Measurements from ENCODE around the gene OSBPL7.

DNA sequence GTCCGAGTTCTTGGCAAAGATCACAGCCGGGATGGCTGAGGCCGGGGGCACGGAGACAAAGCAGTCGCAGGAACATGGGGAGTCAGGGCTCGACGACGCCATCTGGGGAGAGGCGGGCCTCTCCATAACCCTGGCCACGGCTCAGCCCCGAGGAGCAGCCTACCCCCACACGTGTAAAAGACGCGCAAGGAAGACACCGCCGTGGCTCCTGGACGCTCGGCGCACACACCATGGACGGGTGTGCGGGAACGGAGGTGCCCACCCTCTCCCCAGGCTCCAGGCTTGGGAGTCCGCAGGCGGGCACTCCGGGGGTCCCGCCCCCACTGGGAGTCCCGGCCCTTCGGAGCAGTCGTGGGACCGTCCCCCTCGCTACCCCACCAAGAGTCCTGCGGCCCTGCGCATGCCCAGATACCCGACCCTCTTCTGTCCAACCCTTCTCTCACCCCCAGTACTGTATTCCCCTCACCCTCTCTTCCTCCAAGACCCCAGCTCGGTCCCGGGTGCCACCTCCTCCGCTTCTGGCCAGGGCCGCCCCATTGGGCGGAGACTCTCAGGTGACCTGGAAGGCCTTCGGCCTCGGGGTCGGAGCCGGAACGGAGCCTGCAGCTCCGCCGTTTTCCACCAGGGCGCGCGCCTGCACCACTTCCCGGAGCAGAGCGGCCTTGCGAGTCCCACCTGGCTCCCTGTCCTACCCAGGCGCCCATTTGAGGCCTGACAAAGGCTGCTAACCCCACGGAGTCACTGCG is 19.3 kb upstream of the OSBPL7 start, which contains the start of gene SCRN2:
- TF ChIP-seq, protein P1, sequence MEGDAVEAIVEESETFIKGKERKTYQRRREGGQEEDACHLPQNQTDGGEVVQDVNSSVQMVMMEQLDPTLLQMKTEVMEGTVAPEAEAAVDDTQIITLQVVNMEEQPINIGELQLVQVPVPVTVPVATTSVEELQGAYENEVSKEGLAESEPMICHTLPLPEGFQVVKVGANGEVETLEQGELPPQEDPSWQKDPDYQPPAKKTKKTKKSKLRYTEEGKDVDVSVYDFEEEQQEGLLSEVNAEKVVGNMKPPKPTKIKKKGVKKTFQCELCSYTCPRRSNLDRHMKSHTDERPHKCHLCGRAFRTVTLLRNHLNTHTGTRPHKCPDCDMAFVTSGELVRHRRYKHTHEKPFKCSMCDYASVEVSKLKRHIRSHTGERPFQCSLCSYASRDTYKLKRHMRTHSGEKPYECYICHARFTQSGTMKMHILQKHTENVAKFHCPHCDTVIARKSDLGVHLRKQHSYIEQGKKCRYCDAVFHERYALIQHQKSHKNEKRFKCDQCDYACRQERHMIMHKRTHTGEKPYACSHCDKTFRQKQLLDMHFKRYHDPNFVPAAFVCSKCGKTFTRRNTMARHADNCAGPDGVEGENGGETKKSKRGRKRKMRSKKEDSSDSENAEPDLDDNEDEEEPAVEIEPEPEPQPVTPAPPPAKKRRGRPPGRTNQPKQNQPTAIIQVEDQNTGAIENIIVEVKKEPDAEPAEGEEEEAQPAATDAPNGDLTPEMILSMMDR (IDR thresholded peaks at IDR 0.05; ENCODE audit: low read length) = peak; percentile 95
- TF ChIP-seq EZH2 (IDR thresholded peaks at IDR 0.05; ENCODE audit: borderline replicate concordance, low read length) = no peak

All from OCI-LY1 (cell line).